MM.1S (cell line): Measurements from ENCODE around the gene CACUL1.

Experiments
- EZH2 ChIP-seq: fragments of 300-600 bp; sonication (generic); optimal IDR thresholded peaks from 2 replicates; pipeline ENCODE3; 2017; ENCODE audit warnings: low read depth, mild to moderate bottlenecking, antibody characterized with exemption, low read length, mixed read lengths
- EZH2phosphoT487 ChIP-seq: fragments of 300-600 bp; sonication (generic); IDR thresholded peaks from 2 replicates; pipeline ENCODE4 v1.6.1; 2018; ENCODE audit warnings: antibody characterized with exemption, low read length
- TF ChIP-seq, protein P1 (sequence below): fragments of 300-600 bp; sonication (generic); IDR thresholded peaks from 2 replicates; pipeline ENCODE4 v1.5.1; 2016; ENCODE audit warnings: antibody characterized with exemption, low read length, mixed read lengths

DNA sequence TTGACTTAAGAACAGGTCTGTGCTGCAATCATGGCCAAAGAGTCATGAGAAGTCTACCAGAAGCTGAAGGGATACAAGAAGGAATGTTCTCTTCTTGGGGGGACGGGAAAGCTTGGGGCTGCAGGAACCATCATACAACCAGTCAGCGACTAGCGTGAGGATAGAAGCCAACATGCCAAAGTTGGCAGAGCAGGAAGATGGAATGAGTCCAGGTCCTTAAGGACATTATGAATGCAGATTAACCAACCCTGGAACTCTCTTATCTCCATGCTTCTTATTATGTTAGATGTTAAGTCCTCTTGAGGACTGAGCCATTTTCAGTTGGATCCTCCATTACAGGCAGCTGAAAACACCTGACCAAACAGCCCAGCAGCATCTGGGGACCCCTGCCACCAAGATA is 17.2 kb upstream of the CACUL1 start:
- TF ChIP-seq, protein P1, sequence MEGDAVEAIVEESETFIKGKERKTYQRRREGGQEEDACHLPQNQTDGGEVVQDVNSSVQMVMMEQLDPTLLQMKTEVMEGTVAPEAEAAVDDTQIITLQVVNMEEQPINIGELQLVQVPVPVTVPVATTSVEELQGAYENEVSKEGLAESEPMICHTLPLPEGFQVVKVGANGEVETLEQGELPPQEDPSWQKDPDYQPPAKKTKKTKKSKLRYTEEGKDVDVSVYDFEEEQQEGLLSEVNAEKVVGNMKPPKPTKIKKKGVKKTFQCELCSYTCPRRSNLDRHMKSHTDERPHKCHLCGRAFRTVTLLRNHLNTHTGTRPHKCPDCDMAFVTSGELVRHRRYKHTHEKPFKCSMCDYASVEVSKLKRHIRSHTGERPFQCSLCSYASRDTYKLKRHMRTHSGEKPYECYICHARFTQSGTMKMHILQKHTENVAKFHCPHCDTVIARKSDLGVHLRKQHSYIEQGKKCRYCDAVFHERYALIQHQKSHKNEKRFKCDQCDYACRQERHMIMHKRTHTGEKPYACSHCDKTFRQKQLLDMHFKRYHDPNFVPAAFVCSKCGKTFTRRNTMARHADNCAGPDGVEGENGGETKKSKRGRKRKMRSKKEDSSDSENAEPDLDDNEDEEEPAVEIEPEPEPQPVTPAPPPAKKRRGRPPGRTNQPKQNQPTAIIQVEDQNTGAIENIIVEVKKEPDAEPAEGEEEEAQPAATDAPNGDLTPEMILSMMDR: no peak
- no peak for TF ChIP-seq EZH2
- TF ChIP-seq EZH2phosphoT487: no peak
